ENCODE results near the gene NLK. TPM values are rescaled to one million over a fixed set of nuclear protein-coding genes. Genes with fewer than 3 reads are reported as not detected.

Gene NLK
- total RNA-seq, 1 donor from 2014 or later = 26.0 TPM

DNA sequence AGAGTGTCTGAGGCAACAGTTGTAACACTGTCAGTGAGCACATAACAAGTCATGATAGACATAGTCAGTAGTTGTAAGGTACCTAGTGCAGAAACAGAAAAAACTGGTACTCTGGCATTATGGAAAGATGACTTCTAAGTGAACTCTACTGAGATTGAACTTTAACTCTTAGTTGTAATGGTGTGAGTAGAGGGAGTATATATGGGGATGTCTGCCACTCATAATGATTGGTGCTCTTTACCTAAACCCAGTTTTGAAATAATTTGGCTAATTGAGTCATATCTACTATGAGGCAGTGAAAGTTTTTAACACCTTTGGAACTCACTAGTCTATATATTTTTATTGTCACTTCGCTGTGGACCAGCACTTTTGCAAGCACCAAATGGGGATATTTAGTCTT is 6.6 kb downstream of the NLK start:
- H3K36me3 Mint-ChIP-seq (ENCODE audit: low read depth) = peaks cover 5% of the 10 kb centered on the region
- DNase-seq (ENCODE audit: low read depth, low spot score) = no peak
- H3K27ac Mint-ChIP-seq (ENCODE audit: unreplicated experiment) = no peak overlapping the region
- H3K9me3 Mint-ChIP-seq = no peaks in the 10 kb centered on the region
- H3K27me3 Mint-ChIP-seq (ENCODE audit: low read depth) = no peaks in the 10 kb centered on the region
- H3K4me3 Mint-ChIP-seq = no peak overlapping the region
- no peak for TF ChIP-seq CTCF (conservative IDR thresholded peaks at IDR 0.05)
- peaks cover 56% of the 10 kb centered on the region for H3K4me1 Mint-ChIP-seq

DNA sequence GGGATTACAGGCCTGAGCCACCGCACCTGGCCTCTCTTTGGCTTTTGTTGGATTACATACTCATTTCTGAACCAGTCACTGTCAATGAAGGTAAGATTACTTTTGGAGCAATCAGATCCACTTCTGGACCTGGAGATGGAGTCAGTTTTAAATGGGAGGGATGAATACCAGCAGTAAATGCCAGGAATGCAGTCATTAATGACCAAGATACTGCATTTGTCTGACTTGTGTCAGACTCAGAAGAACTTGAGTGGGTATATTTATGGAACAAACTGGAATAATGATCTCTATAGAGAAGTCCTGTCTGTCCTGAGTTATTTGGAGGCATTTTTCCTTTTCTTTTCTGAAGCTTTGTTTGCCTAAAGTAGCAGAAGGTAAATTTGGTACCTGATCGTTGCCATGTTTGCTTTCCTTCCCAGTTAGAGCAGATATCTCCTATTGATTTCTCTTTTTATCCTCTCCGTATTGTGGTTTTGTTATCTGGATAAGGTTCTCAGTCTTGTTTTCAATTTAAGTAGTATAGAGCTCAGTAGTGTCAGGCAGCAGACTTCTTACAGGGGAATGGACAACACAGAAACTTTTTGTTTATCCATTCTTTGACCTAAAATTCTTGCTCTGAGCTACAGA is 10.7 kb downstream of the NLK start:
- Mint-ChIP-seq H3K27ac (ENCODE audit: unreplicated experiment) (no peak overlapping the region), H3K36me3 (ENCODE audit: low read depth) (no peaks in the 10 kb centered on the region), H3K9me3 (no peaks in the 10 kb centered on the region), H3K27me3 (ENCODE audit: low read depth) (no peaks in the 10 kb centered on the region), H3K4me1 (peaks cover 23% of the 10 kb centered on the region), H3K4me3 (no peak overlapping the region)
- no peak for DNase-seq (ENCODE audit: low read depth, low spot score)
- no peak for TF ChIP-seq CTCF (conservative IDR thresholded peaks at IDR 0.05)

DNA sequence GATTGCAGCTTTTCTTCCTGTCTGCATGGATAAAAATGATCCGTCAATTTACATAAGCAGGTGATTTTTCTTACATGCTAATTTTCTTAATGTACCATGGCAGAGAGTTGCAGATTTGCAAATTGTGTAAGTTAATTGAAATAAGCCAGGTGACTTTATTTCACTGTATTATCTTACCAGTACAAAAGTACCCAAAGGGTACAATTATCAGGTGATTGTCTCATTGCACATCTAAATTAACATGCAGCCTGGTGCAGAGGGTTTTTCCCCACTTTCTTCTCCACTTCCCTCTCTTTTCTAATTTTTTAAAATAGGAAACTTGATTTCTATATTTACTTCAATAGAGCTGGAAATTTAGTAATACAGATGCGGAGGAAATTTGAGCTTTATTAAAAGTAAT is 11.2 kb downstream of the NLK start:
- no peaks in the 10 kb centered on the region for H3K27me3 Mint-ChIP-seq (ENCODE audit: low read depth)
- no peak overlapping the region for H3K4me3 Mint-ChIP-seq
- DNase-seq (ENCODE audit: low read depth, low spot score) = no peak
- H3K9me3 Mint-ChIP-seq = no peaks in the 10 kb centered on the region
- H3K27ac Mint-ChIP-seq (ENCODE audit: unreplicated experiment) = no peak overlapping the region
- no peaks in the 10 kb centered on the region for H3K36me3 Mint-ChIP-seq (ENCODE audit: low read depth)
- TF ChIP-seq CTCF (conservative IDR thresholded peaks at IDR 0.05) = no peak
- H3K4me1 Mint-ChIP-seq = peaks cover 23% of the 10 kb centered on the region

DNA sequence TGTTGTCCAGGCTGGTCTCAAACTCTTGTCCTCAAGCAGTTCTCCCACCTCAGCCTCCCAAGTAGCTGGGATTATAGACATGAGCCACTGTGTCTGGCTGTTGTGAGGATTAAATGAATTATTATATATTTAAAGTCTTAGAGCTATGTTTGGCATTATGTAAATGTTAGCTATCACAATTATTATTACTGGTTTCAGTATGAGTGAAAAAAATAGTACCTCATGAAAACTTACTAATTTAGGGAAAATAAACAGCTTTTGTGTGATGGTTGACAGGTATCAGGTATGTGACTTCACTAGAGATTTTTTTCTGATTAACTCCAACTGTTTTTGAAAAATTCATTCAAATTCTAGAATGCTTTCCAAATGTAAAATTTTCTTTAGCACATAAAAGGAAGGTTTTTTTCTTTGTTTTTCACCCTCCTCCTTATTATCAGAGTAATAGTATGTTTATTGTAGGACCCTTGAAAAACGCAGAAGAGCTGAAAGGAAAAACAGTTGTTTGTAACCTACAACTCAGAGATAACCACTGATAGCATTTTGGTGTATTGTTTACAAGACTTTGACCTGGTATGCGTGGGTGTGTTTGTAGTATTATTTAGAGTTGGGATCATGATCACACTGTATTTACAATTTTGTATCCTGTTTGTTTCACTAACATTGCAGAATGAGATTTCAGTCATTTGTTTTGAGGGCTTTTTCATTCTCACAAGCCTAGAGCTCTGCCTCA is 13.2 kb downstream of the NLK start:
- Mint-ChIP-seq H3K27me3 (ENCODE audit: low read depth) (no peaks in the 10 kb centered on the region), H3K36me3 (ENCODE audit: low read depth) (no peaks in the 10 kb centered on the region), H3K27ac (ENCODE audit: unreplicated experiment) (no peak overlapping the region), H3K4me3 (no peak overlapping the region), H3K9me3 (no peaks in the 10 kb centered on the region), H3K4me1 (peaks cover 13% of the 10 kb centered on the region)
- TF ChIP-seq CTCF (conservative IDR thresholded peaks at IDR 0.05) = no peak
- no peak for DNase-seq (ENCODE audit: low read depth, low spot score)

- H3K27me3 Mint-ChIP-seq (ENCODE audit: low read depth) = no peaks in the 10 kb centered on the region
- H3K27ac Mint-ChIP-seq (ENCODE audit: unreplicated experiment) = no peak overlapping the region
- no peak for TF ChIP-seq CTCF (conservative IDR thresholded peaks at IDR 0.05)
- no peaks in the 10 kb centered on the region for H3K36me3 Mint-ChIP-seq (ENCODE audit: low read depth)
- H3K9me3 Mint-ChIP-seq = no peaks in the 10 kb centered on the region
- H3K4me3 Mint-ChIP-seq = no peak overlapping the region
- peaks cover 13% of the 10 kb centered on the region for H3K4me1 Mint-ChIP-seq
- no peak for DNase-seq (ENCODE audit: low read depth, low spot score)
Observed at GRCh38 chr17:28056276-28056620, 13.8 kb downstream of the NLK start.

All from neural crest cell (in vitro differentiated cells).